GM21528 (cell line): ENCODE results near the gene PGC.

Experiments
- ATAC-seq: cut with Tn5 transposase; IDR thresholded peaks from one replicate; pipeline ENCODE4 v1.9.1; 2021; ENCODE audit warnings: mild to moderate bottlenecking, moderate library complexity; ENCODE audit not compliant: unreplicated experiment, low FRiP score

Gene PGC

DNA sequence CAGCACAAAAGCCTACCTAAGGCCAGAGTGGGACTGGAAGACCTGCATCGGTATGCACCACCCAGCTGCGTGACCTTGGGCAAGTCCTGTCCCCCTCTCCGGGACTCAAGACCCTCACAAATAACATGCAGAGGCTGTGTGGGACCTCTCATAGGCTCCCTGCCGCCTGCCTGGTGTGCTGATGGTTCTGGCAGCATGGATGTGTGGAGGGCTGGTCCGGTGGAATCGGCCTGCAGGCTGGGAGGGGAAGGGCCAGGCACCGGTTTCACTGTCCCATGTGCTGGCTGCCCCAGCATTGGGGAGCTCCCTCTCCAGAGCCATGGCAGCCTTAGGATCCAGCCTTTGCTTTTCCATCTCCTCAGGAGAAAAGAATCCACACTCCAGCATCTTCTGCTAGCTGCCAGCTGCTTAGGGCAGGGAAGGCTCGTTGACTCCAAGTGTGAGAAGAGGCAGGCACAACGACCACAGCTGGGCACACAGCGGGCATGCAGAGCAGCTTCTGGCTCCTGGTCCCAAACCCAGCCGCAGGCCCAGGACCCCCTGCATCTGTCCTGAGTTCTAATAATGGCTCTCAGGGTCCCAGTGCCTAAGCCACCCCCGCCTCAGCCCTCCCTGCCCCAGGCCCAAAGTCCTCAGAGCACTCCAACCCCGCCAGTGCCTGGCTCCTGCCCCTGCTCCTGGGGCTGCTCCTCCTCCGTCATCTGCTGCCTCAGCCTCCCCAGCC, 44.3 kb downstream of the PGC start:
- no peak for ATAC-seq

DNA sequence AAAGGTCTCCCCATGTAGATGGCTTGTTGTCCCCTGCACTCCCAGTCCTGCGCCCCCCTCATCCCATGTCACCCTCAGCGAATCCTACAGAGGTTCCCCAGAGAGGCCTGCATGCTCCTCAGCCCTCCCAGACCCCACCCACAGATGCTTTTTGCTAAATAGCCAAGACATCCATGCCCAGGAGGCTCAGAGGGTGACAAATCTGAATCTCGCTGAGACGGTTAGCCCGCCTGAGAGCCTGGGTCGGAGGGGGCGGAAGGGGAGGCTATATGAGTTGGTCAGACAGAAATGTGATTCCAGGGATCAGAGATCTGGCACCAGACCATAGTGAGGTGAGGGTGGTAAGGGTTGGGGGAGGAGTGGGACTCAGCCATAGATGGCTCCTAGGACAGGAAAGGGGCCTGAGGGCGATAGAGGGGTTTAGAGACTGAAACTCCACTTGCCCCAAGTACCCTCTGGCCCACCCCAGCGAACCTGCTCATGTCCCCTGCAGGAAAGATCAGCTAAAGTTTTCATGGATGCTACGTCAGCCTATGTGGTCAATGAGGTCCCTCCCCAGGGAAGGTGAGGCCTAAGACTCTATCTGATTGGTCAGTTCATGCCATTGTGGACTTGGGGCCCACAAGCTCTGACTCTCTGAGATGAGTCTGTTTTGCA, 45.0 kb downstream of the PGC start:
- no peak for ATAC-seq

DNA sequence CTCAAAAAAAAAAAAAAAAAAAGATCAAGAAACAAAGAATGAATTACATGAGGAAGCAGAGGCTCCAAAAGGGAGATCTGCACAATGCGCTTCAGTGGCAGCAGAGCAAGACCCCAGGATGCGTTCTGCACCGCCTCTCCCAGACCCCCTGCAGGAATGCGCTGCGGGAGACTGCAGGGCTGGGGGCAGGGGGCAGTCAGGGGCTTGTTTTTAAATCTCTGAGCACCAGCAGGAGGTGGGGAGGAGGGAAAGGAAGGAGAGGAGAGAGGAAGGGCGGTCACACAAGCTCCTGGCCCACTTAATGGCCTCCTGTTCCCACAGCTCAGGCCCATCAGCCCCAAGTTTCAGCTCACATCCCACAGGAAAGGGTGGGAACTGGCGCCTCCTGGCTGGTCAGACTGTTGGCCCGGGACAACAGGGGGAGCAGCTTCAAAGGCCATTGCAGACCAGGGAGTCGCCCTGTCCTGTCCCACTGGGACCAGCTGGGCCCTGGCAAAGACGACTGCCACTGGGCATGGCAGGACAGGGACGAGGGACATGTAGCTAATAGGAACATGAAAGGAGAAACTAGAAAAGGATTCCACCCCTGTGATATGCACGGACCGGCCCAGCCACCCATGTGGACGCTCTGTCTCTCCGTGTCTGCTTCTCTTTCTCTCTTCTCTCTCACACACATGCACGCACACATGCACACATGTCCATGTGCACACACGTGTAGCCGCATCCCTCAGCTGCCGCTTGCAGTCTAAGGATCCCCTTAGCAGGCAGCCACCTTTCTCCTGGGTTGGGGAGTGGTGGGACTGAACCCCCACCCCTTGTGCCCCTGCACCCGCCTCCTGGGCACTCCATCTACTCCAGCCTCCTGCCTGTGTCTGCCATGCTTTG, 46.5 kb downstream of the PGC start:
- ATAC-seq, result no peak

DNA sequence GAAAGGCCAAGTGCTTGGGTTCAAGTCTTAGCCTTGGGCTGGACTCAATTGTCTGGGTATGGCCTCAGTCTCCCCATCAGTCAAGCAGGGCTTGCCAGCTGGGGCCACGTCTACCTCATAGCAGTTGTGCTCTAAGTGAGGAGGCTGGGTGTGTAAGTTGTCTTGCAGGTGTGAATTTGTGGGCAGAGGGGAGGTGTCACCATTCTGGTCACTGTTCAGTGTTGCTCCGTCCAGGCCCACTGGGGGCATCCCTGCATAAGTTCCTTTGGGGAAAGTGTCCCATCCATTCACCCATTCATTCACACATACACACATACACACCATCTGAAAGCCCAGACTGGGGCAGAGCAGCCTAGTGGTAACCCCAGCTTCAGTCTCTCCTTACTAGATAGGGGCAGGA, 48.1 kb downstream of the PGC start:
- ATAC-seq, result no peak

DNA sequence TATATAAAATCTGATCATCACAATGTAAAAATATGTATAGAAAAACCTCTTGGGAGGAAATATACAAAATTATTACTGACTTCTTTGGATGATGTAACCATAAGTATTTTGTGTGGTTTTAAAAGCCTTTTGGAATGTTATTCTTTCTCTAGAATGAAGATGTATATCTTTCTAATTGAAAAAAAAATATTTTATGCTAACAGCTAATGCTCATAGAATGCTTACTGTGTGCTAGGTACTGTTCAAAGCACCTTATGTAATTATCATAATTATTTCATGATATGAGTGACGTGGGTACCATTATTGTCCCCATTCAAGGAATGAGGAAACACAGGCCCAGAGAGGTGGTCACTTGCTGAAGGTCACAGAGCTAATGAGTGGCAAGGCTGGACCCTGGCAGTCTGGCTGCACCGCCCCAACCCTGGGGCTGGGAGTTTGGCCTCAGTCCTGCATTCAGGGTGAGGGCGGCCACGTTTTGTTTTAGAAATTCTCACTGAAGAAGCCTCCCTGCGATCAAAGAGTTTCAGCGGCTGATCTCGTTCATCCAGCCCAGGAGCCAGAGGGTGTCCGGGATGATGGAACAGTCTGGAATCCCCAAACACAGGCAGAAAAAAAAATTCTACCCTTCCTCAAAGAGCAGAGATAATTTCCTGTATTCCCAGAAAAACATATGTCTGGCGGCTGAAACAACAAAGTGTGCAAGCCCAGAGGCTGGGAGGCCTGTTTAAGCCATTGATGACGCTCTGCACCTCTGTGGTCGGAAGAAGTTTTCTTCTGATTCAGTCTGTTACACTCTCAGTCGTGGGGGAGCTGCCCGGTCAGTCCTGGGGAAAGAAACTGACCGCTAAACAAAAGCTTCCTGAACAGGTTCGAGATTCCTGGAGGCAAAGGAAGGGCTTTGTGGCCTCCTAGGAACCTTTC, 49.1 kb downstream of the PGC start:
- no peak for ATAC-seq

DNA sequence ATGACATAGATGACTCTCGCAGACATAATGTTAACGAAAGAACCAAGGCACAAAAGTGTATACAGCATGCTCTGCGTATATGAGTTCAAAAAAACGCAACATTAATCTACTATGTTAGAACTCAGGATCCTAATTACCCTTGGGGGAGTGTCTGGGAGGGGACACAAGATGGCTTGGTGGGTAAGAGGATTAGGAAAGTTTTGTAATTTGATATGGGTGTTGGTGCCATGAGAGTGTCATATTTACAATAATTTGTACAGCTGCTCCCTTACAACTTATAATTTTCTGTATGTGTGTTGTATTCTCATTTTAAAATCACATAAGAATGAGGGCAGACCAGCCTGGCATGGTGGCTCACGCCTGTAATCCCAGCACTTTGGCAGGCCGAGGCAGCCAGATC, 50.4 kb downstream of the PGC start:
- no peak for ATAC-seq

DNA sequence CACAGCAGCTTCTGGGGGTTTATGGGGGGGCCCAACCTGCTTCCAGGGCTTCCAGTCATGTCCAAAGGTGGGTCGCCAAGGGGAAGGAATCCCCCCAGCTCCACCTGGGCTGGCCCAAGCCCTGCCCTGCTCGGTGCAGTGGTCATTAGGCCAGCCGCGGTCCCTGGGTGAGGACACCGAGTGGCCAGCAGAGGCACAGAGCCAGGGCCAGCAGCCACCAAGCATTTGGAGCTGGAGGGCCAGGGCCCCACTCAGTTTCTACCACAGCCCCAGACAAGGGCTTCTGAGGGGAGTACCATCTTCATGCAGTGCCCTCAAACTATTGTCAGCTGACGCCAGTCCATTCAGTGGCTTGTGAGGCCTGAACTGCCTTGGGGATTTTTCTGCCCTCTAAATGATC, 51.4 kb downstream of the PGC start:
- ATAC-seq, result no peak

DNA sequence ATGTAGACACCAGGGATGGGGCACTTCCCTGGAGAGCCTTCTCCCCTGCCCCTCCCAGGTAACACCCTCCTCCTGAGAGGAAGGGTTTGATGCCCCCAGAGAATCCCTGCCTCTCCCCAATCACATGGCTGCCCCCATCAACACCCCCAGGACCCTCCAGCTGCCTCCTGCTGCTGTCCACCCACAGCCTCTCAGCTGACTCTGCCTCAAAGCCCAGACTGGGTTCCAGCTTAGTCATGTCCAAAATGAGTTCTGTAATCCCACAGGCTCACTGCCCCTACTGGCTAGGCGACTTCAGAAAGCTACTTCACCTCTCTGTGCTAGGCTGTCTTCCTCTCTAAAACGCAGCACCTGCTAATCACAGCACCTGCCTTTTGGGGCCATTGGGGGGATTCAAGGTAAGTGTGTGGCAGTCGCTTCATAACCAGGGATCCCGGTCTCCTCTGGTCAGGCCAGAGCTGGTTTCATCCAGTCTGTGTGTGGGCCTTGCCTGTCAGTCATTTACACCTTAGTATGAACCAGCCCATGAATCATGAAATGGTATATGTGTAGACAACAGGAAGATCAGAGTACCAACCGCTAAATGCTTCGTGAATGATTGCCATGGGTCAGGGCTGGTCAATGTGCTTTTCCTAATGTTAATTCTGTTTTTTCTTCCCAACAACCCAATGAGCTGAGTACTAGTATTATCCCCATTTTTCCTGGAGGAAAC, 52.2 kb downstream of the PGC start:
- no peak for ATAC-seq

DNA sequence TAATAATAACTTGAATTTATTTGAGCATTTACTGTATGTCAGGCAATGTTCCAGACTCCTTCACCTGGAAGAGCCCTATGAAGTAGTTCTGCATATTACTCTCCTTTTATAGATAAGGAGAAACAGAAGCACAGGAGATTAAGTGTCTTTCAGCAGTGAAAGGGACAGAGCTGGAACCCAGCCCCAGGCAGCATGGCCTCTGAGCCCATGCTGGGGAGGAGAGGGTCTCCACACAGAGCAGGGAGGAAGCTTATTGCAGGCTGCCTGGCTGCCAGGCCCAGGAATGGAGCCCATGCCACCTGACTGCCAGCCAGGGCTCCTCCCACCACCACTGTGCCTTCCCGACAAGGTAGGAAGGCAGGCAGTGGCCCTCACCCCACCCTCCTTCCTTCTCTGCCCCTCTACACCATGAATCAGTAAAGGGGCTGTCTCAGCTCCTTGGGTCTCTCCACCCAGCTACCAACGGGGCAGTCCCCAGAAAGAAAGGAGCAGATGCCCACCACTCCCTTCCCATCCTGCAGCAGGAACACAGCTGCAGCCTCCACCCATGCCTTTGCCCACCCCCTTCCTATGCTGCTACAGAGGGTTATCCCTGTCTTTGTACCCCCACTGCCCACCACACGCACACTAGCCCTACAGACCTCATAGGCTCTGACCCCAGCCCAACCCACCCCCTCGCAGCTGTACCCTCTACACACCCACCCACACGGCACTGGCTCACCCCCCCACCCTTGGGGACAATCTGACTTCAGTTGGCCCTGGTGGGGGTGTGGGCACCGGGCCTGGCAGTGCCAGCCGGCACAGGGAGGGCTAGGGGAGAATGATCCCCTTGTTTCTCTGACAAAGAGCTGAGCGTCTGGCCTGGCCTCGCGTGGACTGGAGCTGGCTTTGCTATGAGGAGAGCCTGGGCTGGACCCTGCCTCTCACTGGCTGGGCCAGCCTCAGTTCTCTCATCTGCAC, 53.6 kb downstream of the PGC start:
- no peak for ATAC-seq

DNA sequence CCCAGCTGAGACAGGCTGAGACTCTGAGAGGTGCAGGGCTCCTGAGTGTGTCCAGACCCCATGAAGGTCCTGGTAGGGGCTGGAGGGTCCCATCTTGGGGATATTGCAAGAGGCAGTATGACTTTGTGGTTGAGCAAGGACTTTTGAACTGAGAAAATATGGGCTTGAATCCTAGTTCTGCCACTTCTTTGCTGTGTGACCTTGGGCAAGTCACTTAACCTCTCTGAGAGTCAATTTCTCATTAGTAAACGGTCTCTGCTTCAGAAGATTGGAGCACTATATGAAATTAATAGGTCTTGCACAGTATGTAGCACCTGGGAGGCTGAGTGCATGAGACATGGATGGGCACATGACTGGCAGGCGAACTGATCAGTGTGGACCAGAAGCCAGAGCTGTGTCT, 54.5 kb downstream of the PGC start:
- no peak for ATAC-seq

DNA sequence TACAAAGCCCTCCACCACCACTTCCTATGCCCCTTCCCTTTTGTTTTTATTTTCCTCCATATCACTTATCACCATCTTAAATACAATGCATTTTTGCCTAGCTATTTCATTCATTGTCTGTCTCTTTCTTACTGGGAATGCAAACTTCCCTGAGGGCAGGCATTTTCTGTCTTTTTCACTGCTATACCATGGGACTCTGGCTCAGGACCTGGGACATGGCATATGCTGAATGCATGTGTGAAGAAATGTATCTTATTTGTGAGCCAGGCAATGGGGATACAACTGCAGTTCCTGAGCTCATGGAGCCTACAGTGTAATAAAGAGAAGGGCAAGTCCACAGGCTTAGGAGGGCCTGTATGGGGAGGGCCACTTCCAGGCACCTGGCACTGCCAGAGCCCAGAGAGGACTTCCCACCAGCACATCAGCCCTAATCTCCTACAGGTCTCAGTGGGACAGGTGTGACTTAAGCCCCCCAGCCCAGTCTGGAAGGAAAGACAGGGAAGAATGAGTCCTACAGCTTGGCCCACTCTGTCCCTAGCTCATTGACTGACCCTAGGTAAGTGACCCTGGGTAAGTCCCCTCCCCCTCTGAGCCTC, 55.0 kb downstream of the PGC start:
- no peak for ATAC-seq

DNA sequence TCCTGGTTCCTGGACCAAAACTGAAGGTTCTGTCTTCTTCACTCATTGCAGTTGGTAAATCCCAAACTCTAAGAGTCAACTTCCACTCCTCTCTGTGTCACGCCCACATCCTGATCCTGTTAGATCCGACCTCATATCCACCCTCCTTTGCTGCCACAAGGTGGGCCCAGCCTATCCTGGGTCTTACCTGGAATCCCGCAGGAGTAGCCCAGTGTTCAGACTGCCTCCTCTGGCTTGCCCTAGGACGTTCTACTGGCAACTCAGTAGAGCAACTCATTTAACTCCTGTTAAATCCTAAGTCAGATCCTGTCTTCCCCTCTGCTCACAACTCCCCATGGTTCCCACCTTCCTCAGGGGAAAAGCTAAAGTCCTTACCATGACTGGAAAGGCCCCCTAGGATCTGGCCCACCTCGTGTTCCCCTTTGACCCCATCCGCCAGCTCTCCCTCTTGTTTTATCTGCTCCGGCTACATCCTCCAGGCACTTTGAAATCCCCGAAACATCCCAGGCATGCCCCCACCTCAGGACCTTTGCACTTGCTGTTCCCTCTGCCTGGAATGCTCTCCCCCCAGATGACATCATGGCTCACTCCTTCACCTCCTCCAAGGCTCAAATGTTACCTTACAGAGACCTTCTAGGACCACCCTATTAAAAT, 55.6 kb downstream of the PGC start:
- no peak for ATAC-seq

DNA sequence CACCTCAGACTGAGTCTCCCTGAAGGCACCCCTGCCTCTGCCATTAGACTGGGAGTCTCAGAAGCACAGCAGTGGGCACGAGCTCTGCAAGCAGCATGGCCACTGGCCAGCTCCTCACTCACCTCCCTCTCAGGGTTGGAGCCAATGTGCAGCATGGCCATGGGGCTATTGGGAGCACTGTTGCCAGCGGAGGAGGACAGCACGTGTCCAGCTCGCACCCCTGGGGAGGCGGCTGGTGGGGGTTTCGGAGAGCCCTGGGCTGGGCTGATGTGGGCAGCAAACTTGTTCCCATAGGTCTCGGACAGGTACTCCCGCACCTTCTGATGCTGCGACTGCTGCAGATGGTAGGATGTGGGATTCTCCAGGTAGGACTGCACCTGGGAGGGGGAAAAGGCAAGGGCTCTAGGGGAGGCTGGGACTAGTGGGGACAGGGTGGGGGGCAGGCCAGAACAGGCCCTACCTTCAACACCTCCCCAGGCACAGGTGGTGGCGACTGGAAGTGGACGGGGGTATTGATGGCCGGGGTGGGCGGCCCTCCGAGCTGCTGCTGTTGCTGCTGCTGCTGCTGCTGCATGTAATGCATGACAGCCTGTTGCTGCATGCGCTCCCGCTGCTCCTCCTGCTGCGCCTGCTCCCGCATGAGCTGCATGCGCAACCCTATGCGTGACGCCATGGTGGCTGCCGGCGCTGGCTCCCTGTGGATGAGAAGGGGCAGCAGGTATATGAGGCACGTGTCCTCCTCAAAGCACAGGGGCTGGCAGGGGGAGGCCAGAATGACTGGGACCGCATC, 56.5 kb downstream of the PGC start:
- no peak for ATAC-seq

DNA sequence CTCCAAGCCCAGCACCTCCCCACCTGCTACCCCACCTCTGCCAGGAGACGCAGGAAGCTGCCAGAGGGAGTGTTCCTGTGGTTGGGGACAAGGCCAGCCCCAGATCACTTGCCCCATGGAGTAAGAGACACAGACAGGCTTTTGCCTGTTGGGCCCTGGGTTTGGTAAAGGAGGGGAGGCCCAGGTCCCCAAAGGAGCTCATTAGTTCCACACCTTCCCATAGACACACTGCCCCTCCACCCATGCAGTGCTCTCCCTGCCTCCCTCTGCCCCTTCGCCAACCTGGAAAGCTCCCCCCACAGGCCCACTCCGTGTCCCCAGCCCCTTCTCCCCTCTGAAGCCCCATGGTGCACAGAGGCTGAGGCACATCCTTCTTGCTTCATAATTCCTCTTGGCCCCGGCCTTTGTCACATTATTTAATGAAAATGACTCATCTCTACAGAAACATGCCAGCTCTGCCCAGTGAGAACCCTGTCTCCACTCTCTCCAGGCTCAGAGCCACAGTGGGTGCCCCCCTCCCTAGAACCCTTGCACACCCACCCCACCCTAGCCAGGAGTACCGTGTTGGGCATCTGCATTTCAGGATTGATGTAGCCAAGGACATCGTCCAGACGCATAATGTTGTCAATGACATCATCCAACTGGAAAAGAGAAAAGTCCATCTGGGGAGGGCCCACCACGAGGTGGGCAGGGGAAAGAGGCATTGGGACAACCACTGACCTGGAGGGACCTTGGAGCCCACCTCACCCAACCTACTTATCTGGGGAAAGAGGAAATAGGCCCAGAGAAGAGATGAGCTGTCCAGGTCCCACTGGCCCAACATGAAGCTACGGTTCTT, 57.8 kb downstream of the PGC start:
- ATAC-seq, result no peak

DNA sequence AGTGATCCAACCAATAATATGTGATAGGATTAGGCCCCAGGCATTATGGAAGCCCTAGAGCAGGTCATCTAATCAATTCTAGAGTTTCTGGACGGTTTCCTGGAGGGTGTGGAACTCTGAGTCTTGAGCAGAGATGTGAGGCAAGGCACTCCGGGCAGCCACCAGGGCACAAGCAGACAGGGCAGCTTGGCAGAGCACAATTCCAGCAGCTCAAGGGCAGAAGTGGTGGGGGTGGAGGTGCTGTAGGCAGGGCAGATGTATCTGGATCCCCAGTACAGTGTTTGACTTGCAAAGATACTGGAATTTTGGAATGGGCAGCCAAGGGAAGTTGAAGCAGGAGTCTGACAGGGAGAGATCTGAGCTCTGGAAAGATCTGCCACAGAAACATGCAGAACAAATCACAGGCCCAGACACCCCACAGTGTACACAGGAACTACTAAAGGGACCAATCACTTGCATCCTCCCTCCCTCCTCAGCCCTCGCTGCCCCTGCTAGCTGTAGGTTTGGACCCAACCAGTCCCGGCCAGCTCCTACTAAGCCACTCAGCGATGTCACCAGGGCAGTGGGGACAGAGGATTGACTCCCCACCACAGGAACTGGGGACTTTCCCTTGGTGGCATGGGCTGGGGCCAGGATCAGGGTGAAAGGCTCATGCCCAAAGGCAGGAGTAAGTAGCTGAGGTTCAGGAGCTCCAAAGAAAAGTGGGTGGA, 58.8 kb downstream of the PGC start:
- ATAC-seq, result no peak
